Measurements from ENCODE around the gene LGALS1. TPM values are rescaled to one million over a fixed set of nuclear protein-coding genes. Genes with fewer than 3 reads are reported as not detected.

The LGALS1 gene
- total RNA-seq, 2 donors from 2014 or later = 83.3 to 222 TPM

DNA sequence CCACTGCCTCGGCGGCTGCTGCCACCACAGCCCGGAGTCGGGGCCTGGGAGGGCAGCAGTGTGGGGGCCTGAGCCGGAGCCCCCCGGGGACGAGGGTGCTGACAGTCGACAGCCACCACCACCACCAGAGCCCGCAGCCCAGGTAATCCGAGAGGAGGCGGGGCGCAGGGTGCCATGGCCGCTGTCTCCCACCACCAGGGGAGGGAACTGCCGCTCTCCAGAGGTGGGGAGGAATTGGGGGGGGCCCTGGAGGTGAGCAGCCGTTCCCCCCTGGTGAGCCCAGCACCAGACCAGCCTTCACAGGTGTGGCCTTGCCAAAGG, 34.0 kb downstream of the LGALS1 start:
- no peaks in the 10 kb centered on the region for H3K4me1 ChIP-seq
- TF ChIP-seq, protein P1, sequence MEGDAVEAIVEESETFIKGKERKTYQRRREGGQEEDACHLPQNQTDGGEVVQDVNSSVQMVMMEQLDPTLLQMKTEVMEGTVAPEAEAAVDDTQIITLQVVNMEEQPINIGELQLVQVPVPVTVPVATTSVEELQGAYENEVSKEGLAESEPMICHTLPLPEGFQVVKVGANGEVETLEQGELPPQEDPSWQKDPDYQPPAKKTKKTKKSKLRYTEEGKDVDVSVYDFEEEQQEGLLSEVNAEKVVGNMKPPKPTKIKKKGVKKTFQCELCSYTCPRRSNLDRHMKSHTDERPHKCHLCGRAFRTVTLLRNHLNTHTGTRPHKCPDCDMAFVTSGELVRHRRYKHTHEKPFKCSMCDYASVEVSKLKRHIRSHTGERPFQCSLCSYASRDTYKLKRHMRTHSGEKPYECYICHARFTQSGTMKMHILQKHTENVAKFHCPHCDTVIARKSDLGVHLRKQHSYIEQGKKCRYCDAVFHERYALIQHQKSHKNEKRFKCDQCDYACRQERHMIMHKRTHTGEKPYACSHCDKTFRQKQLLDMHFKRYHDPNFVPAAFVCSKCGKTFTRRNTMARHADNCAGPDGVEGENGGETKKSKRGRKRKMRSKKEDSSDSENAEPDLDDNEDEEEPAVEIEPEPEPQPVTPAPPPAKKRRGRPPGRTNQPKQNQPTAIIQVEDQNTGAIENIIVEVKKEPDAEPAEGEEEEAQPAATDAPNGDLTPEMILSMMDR (IDR thresholded peaks at IDR 0.05) = no peak
- no peak overlapping the region for H3K27ac ChIP-seq
- no peak overlapping the region for H3K4me3 ChIP-seq
- no peaks in the 10 kb centered on the region for H3K27me3 ChIP-seq
- intact Hi-C loops (cut with DNase I) = no loop called here
- DNase-seq = no peak
- H3K36me3 ChIP-seq = no peaks in the 10 kb centered on the region
- H3K9me3 ChIP-seq = no peaks in the 10 kb centered on the region
- H3K9ac ChIP-seq (ENCODE audit: low read depth in 2 of 2, low read length in 2 of 2) = no peak overlapping the region

DNA sequence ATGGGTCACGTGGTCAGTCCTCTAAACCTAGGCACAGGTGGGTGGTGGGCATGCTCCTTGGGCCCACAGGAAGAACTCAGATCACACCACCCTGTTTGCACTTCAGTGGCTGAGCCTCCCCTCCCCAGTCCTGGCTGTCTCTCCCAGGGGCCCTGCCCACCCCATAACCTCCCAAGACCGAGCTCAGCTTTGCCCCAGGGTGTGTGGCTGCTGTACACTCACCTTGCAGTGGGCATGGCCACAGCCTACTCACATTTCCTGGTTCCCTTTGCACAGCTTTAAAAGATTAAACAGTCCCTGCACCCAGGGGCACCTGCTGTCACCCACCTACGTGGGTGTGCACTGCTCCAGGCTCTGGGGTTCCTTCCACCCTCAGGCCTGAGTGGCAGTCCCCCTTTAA, 35.2 kb downstream of the LGALS1 start:
- H3K9me3 ChIP-seq = no peaks in the 10 kb centered on the region

DNA sequence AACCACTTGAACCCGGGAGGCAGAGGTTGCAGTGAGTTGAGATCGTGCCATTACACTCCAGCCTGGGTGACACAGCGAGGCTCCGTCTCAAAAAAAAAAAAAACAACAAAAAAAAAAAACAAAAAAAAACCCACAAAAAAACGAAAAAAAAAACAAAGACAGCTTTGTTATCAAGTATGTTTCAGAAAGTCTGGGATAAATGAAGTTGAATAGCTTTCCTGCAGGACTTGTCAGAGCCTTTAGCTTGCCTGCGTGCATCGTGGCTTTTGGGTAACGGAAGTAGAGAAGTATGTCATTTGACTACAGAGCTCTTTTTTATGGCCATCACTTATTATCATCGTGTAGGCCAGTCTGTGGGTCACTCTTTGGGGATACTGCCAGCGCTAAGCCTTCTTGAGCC, 36.1 kb downstream of the LGALS1 start:
- no peaks in the 10 kb centered on the region for H3K9me3 ChIP-seq
- intact Hi-C loops (cut with DNase I) = no loop called here
- no peak overlapping the region for H3K4me3 ChIP-seq
- no peak for DNase-seq
- no peaks in the 10 kb centered on the region for H3K4me1 ChIP-seq
- H3K27ac ChIP-seq = no peak overlapping the region
- TF ChIP-seq, protein P1 (IDR thresholded peaks at IDR 0.05) = no peak
- no peaks in the 10 kb centered on the region for H3K27me3 ChIP-seq
- no peaks in the 10 kb centered on the region for H3K36me3 ChIP-seq
- no peak overlapping the region for H3K9ac ChIP-seq (ENCODE audit: low read depth in 2 of 2, low read length in 2 of 2)

More for the DNA sequence above, 35.2 kb downstream of the LGALS1 start:
- TF ChIP-seq, protein P1 (IDR thresholded peaks at IDR 0.05) = no peak
- H3K4me3 ChIP-seq = no peak overlapping the region
- no peaks in the 10 kb centered on the region for H3K36me3 ChIP-seq
- no peaks in the 10 kb centered on the region for H3K27me3 ChIP-seq
- no peak overlapping the region for H3K9ac ChIP-seq (ENCODE audit: low read depth in 2 of 2, low read length in 2 of 2)
- intact Hi-C loops (cut with DNase I) = no loop called here
- H3K27ac ChIP-seq = no peak overlapping the region
- DNase-seq = no peak
- H3K4me1 ChIP-seq = no peaks in the 10 kb centered on the region

DNA sequence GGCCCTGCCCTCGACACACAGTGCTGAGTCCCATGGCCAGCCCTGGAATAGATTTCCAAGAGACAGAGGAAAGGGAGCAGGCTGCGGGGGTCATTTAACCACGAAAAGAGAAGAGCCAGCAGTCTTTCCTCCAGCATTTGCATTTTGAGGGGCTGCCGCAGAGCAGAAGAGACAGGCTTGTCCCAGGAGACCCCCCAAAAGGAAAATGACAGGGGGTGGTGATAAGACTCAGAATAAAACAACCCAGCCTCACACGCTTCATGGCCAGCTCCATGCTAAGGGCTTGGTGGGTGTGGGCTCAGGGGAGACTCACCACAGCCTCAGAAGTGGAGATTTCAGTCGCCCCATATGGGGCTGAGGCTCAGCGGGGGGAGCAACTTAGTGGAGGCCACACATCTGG, 38.3 kb downstream of the LGALS1 start:
- intact Hi-C loops (cut with DNase I) = no loop called here
- no peaks in the 10 kb centered on the region for H3K27me3 ChIP-seq
- TF ChIP-seq, protein P1 (IDR thresholded peaks at IDR 0.05) = no peak
- H3K27ac ChIP-seq = no peak overlapping the region
- no peak overlapping the region for H3K9ac ChIP-seq (ENCODE audit: low read depth in 2 of 2, low read length in 2 of 2)
- no peak overlapping the region for H3K4me3 ChIP-seq
- no peaks in the 10 kb centered on the region for H3K4me1 ChIP-seq
- DNase-seq = no peak
- H3K36me3 ChIP-seq = no peaks in the 10 kb centered on the region
- H3K9me3 ChIP-seq = no peaks in the 10 kb centered on the region

DNA sequence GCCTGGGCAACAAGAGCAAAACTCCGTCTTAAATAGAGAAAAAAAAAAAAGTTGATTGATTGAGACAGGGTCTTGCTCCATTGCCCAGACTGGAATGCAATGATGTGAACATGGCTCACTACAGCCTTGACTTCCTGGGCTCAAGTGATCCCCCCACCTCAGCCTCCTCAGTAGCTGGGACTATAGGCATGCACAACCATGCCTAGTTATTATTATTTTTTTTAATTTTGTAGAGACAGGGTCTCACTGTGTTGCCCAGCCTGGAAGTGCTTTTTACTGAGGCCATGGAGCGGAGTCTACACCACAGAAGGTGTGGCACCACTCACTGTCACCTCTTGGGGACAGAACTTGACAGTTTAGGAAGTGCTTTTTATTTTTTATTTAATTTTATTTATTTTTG, 39.2 kb downstream of the LGALS1 start:
- intact Hi-C loops (cut with DNase I) = no loop called here
- no peak overlapping the region for H3K4me3 ChIP-seq
- H3K36me3 ChIP-seq = no peaks in the 10 kb centered on the region
- DNase-seq = no peak
- H3K9ac ChIP-seq (ENCODE audit: low read depth in 2 of 2, low read length in 2 of 2) = no peak overlapping the region
- H3K27me3 ChIP-seq = no peaks in the 10 kb centered on the region
- no peaks in the 10 kb centered on the region for H3K4me1 ChIP-seq
- no peak overlapping the region for H3K27ac ChIP-seq
- H3K9me3 ChIP-seq = no peaks in the 10 kb centered on the region
- TF ChIP-seq, protein P1 (IDR thresholded peaks at IDR 0.05) = no peak

DNA sequence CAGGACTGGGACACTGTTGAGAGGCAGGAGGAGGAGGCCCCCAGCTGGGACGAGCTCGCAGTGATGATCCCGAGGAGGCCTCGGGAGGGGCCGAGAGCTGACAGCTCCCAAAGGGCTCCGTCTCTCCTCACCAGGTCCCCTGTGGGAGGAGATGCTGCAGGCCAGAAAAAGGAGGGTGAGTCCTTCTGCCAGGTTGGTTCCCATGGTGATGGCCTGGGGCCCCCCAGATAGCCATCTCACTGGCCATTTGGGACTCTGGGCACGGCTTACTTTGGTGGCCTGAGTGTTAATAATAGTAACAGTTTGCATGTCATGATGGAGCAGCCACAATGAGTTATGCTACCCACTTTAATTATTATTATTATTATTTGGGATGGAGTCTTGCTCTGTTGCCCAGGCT, 40.3 kb downstream of the LGALS1 start:
- H3K4me1 ChIP-seq = no peaks in the 10 kb centered on the region
- no peak overlapping the region for H3K4me3 ChIP-seq
- TF ChIP-seq, protein P1 (IDR thresholded peaks at IDR 0.05) = no peak
- no peak for DNase-seq
- no peaks in the 10 kb centered on the region for H3K36me3 ChIP-seq
- no peak overlapping the region for H3K9ac ChIP-seq (ENCODE audit: low read depth in 2 of 2, low read length in 2 of 2)
- no peak overlapping the region for H3K27ac ChIP-seq
- intact Hi-C loops (cut with DNase I) = no loop called here
- no peaks in the 10 kb centered on the region for H3K27me3 ChIP-seq
- H3K9me3 ChIP-seq = no peaks in the 10 kb centered on the region

Data from colonic mucosa (tissue), 4 donors.